Activated naive CD8-positive, alpha-beta T cell treated with anti-CD3 and anti-CD28 coated beads, Interleukin-2, amount 10 ng/mL, durations not matched to agents 7 days and 5 days (primary cell): ENCODE measurements around the gene TARDBP. TPM values are rescaled to one million over a fixed set of nuclear protein-coding genes. Genes with fewer than 3 reads are reported as not detected.

Experiments used
- ATAC-seq: fragments of 150-1000 bp; cut with Tn5 transposase; one replicate; pipeline ENCODE4 v1.10.0; 2021; ENCODE audit warnings: low read depth, moderate library complexity
- POLR2A ChIA-PET: fragments of 350-600 bp; sonication (Branson Sonifier 250); formaldehyde crosslinking; loops from one replicate; lab custom pipeline; 2021; ENCODE audit warnings: antibody characterized with exemption; lab: Charles Lee
- DNase-seq: peaks from one replicate; pipeline ENCODE4 v3.0.0; 2021
- H3K27ac Mint-ChIP-seq: one replicate; pipeline ENCODE4 v1.8.0; 2022; ENCODE audit warnings: mild to moderate bottlenecking, mixed read lengths
- H3K27me3 Mint-ChIP-seq: one replicate; pipeline ENCODE4 v1.8.0; 2022; ENCODE audit warnings: mild to moderate bottlenecking, moderate library complexity, mixed read lengths
- H3K36me3 Mint-ChIP-seq: one replicate; pipeline ENCODE4 v1.8.0; 2021; ENCODE audit warnings: mild to moderate bottlenecking, mixed read lengths
- H3K4me1 Mint-ChIP-seq: one replicate; pipeline ENCODE4 v1.8.0; 2021; ENCODE audit warnings: mixed read lengths
- H3K4me3 Mint-ChIP-seq: one replicate; pipeline ENCODE4 v1.8.0; 2022; ENCODE audit warnings: mild to moderate bottlenecking, moderate library complexity, mixed read lengths
- H3K9me3 Mint-ChIP-seq: one replicate; pipeline ENCODE4 v1.8.0; 2021; ENCODE audit warnings: mixed read lengths
- total RNA-seq, 2 experiments: library from RNA; stranded (reverse); gene quantifications; one replicate each; pipeline ENCODE4 v1.2.3, GENCODE V29; 2021

TARDBP gene
- total RNA-seq, 2 experiments from 2014 or later = 166 to 174 TPM

GRCh38 chr1:11051781-11052511, 39.5 kb downstream of the TARDBP start:
- no peak for ATAC-seq
- Mint-ChIP-seq H3K4me1 (peaks cover 7% of the 10 kb centered on the region), H3K36me3 (peaks cover 3% of the 10 kb centered on the region), H3K4me3 (no peak overlapping the region), H3K27ac (no peak overlapping the region), H3K27me3 (no peaks in the 10 kb centered on the region), H3K9me3 (no peaks in the 10 kb centered on the region)
- POLR2A ChIA-PET = no interaction called here
- no peak for DNase-seq

- Mint-ChIP-seq H3K9me3 (no peaks in the 10 kb centered on the region), H3K27me3 (no peaks in the 10 kb centered on the region), H3K4me3 (no peak overlapping the region), H3K4me1 (peaks cover 9% of the 10 kb centered on the region), H3K27ac (no peak overlapping the region), H3K36me3 (peaks cover 7% of the 10 kb centered on the region)
- ATAC-seq (peak; percentile 40), DNase-seq (no peak)
- POLR2A ChIA-PET = no interaction called here
Observed at GRCh38 chr1:11052839-11053757, 40.6 kb downstream of the TARDBP start.

GRCh38 chr1:11053758-11054137, 41.3 kb downstream of the TARDBP start:
- Mint-ChIP-seq H3K4me1 (peaks cover 12% of the 10 kb centered on the region), H3K9me3 (no peaks in the 10 kb centered on the region), H3K27me3 (no peaks in the 10 kb centered on the region), H3K4me3 (no peak overlapping the region), H3K27ac (no peak overlapping the region), H3K36me3 (peaks cover 7% of the 10 kb centered on the region)
- POLR2A ChIA-PET = no interaction called here
- ATAC-seq (peak; percentile 28), DNase-seq (no peak)

- no peak for ATAC-seq
- H3K36me3 Mint-ChIP-seq = peaks cover 7% of the 10 kb centered on the region
- POLR2A ChIA-PET = no interaction called here
- no peak overlapping the region for H3K4me3 Mint-ChIP-seq
- no peak for DNase-seq
- H3K27ac Mint-ChIP-seq = no peak overlapping the region
- no peaks in the 10 kb centered on the region for H3K27me3 Mint-ChIP-seq
- H3K9me3 Mint-ChIP-seq = no peaks in the 10 kb centered on the region
- H3K4me1 Mint-ChIP-seq = peaks cover 14% of the 10 kb centered on the region
Observed at GRCh38 chr1:11054181-11054580, 41.7 kb downstream of the TARDBP start.

- H3K4me3 Mint-ChIP-seq = no peak overlapping the region
- ATAC-seq = no peak
- peaks cover 14% of the 10 kb centered on the region for H3K4me1 Mint-ChIP-seq
- H3K9me3 Mint-ChIP-seq = no peaks in the 10 kb centered on the region
- DNase-seq = no peak
- POLR2A ChIA-PET = interaction anchor here (1.5 kb wide), 1 partner anchor 45 kb away, joined by 7 read pairs; the partner anchor contains the start of gene EXOSC10
- peaks cover 7% of the 10 kb centered on the region for H3K36me3 Mint-ChIP-seq
- no peak overlapping the region for H3K27ac Mint-ChIP-seq
- H3K27me3 Mint-ChIP-seq = no peaks in the 10 kb centered on the region
Observed at GRCh38 chr1:11054666-11055065, 42.2 kb downstream of the TARDBP start.

GRCh38 chr1:11055676-11056075, 43.2 kb downstream of the TARDBP start:
- Mint-ChIP-seq H3K4me3 (no peak overlapping the region), H3K36me3 (peaks cover 7% of the 10 kb centered on the region), H3K4me1 (peaks cover 16% of the 10 kb centered on the region), H3K27me3 (no peaks in the 10 kb centered on the region), H3K9me3 (no peaks in the 10 kb centered on the region), H3K27ac (no peak overlapping the region)
- DNase-seq (no peak), ATAC-seq (no peak)
- POLR2A ChIA-PET = interaction anchor here (1.5 kb wide), 1 partner anchor 44 kb away, joined by 7 read pairs; the partner anchor contains the start of gene EXOSC10

GRCh38 chr1:11056504-11056903, 44.0 kb downstream of the TARDBP start:
- POLR2A ChIA-PET = interaction anchor here (1.5 kb wide), 1 partner anchor 43 kb away, joined by 7 read pairs; the partner anchor contains the start of gene EXOSC10
- no peaks in the 10 kb centered on the region for H3K9me3 Mint-ChIP-seq
- H3K4me3 Mint-ChIP-seq = no peak overlapping the region
- H3K36me3 Mint-ChIP-seq = peaks cover 7% of the 10 kb centered on the region
- ATAC-seq (no peak), DNase-seq (peak; percentile 14)
- no peak overlapping the region for H3K27ac Mint-ChIP-seq
- no peaks in the 10 kb centered on the region for H3K27me3 Mint-ChIP-seq
- peaks cover 21% of the 10 kb centered on the region for H3K4me1 Mint-ChIP-seq

- H3K36me3 Mint-ChIP-seq = peaks cover 9% of the 10 kb centered on the region
- peak overlapping the region; percentile 24 for H3K27ac Mint-ChIP-seq
- H3K27me3 Mint-ChIP-seq = no peaks in the 10 kb centered on the region
- DNase-seq (no peak), ATAC-seq (no peak)
- peak overlapping the region; percentile 7 for H3K4me3 Mint-ChIP-seq
- POLR2A ChIA-PET = no interaction called here
- peaks cover 22% of the 10 kb centered on the region for H3K4me1 Mint-ChIP-seq
- no peaks in the 10 kb centered on the region for H3K9me3 Mint-ChIP-seq
Observed at GRCh38 chr1:11057477-11057876, 45.0 kb downstream of the TARDBP start.

GRCh38 chr1:11058026-11058425, 45.6 kb downstream of the TARDBP start:
- Mint-ChIP-seq H3K27ac (no peak overlapping the region), H3K36me3 (peaks cover 11% of the 10 kb centered on the region), H3K4me3 (peak overlapping the region; percentile 88), H3K27me3 (no peaks in the 10 kb centered on the region), H3K9me3 (no peaks in the 10 kb centered on the region), H3K4me1 (peaks cover 26% of the 10 kb centered on the region)
- POLR2A ChIA-PET = interaction anchor here (0.5 to 0.6 kb wide), 2 partner anchors 224 to 633 kb away, joined by 3 to 5 read pairs; no protein-coding TSS in a partner anchor
- no peak for DNase-seq
- ATAC-seq = no peak

GRCh38 chr1:11058595-11059154, 46.2 kb downstream of the TARDBP start:
- POLR2A ChIA-PET = interaction anchor here (0.5 to 0.6 kb wide), 3 partner anchors 223 to 680 kb away, joined by 3 to 5 read pairs (median 3); no protein-coding TSS in a partner anchor
- ATAC-seq (no peak), DNase-seq (no peak)
- Mint-ChIP-seq H3K9me3 (no peaks in the 10 kb centered on the region), H3K4me3 (peak overlapping the region; percentile 88), H3K36me3 (peaks cover 11% of the 10 kb centered on the region), H3K27me3 (no peaks in the 10 kb centered on the region), H3K27ac (peak overlapping the region; percentile 87), H3K4me1 (peaks cover 31% of the 10 kb centered on the region)

GRCh38 chr1:11059155-11059967, 46.9 kb downstream of the TARDBP start:
- Mint-ChIP-seq H3K4me1 (peaks cover 33% of the 10 kb centered on the region), H3K27ac (peak overlapping the region; percentile 87), H3K27me3 (no peaks in the 10 kb centered on the region), H3K4me3 (peak overlapping the region; percentile 88), H3K36me3 (peaks cover 11% of the 10 kb centered on the region), H3K9me3 (no peaks in the 10 kb centered on the region)
- POLR2A ChIA-PET = interaction anchor here (0.6 to 4.2 kb wide), 7 partner anchors 11 to 876 kb away, joined by 3 to 28 read pairs (median 6); partner anchors contain the start of genes EXOSC10 and TARDBP
- ATAC-seq = peak; percentile 37
- peak; percentile 45 for DNase-seq
